ENCODE results near the gene TBC1D16.

GRCh38 chr17:79913896-79914812 lies 121.5 kb downstream of the TBC1D16 start:
- TF ChIP-seq POLR2AphosphoS5 (IDR thresholded peaks at IDR 0.05; ENCODE audit: low read depth, low read length), result no peak
- no peak for TF ChIP-seq POLR2A (IDR thresholded peaks at IDR 0.05; ENCODE audit: low read depth, low read length)
- no peak for TF ChIP-seq TAF1 (IDR thresholded peaks at IDR 0.05; ENCODE audit: borderline replicate concordance, low read depth, low read length)

All from GM12892 (cell line).